GM18870 (cell line): ENCODE measurements around the gene CRYM.
"Not testable (repeated sequence)": the region's sequence is repeated elsewhere in the genome, so short reads cannot be mapped to it uniquely, and the experiment has no call there.

Source experiments
- ATAC-seq: cut with Tn5 transposase; IDR thresholded peaks from one replicate; pipeline ENCODE4 v1.9.1; 2021; ENCODE audit warnings: moderate library complexity; ENCODE audit not compliant: unreplicated experiment

The CRYM gene

GRCh38 chr16:21281698-21282389, 3.8 kb upstream of the CRYM start:
- ATAC-seq = no peak

GRCh38 chr16:21279501-21279900, 1.4 kb upstream of the CRYM start:
- no peak for ATAC-seq

GRCh38 chr16:21277045-21277926, 804 bp downstream of the CRYM start:
- no peak for ATAC-seq

GRCh38 chr16:21276090-21276489, 2.0 kb downstream of the CRYM start:
- no peak for ATAC-seq

- no peak for ATAC-seq
These were observed 2.6 kb downstream of the CRYM start for GRCh38 chr16:21275529-21275928.

- ATAC-seq = peak; percentile 40
These were observed 3.8 kb downstream of the CRYM start for GRCh38 chr16:21274172-21274726.

- ATAC-seq = not testable (repeated sequence)
These were observed 5.3 kb downstream of the CRYM start for GRCh38 chr16:21272763-21273162.

GRCh38 chr16:21272253-21272652, 5.8 kb downstream of the CRYM start:
- ATAC-seq = no peak

- ATAC-seq = no peak
These were observed 9.9 kb downstream of the CRYM start for GRCh38 chr16:21268236-21268635.

GRCh38 chr16:21267298-21267697, 10.8 kb downstream of the CRYM start:
- ATAC-seq = no peak

GRCh38 chr16:21265104-21265837, 12.8 kb downstream of the CRYM start:
- ATAC-seq = no peak

- ATAC-seq = no peak
These were observed 13.5 kb downstream of the CRYM start for GRCh38 chr16:21264571-21265036.

- peak; percentile 80 for ATAC-seq
These were observed 14.2 kb downstream of the CRYM start for GRCh38 chr16:21263640-21264570.

GRCh38 chr16:21262779-21263639, 15.1 kb downstream of the CRYM start:
- ATAC-seq = no peak

GRCh38 chr16:21260870-21261791, 17.0 kb downstream of the CRYM start:
- ATAC-seq = no peak

- ATAC-seq = no peak
These were observed 20.8 kb downstream of the CRYM start for GRCh38 chr16:21257284-21257683.

- no peak for ATAC-seq
These were observed 21.5 kb downstream of the CRYM start for GRCh38 chr16:21256636-21257035.

- no peak for ATAC-seq
These were observed 24.6 kb downstream of the CRYM start for GRCh38 chr16:21253470-21253869.
